HG02571 (cell line): ENCODE measurements around the gene C11orf42.
A peak's percentile ranks its signal among the peaks of the same experiment; 100 is the strongest.
"Not testable (repeated sequence)": the region's sequence is repeated elsewhere in the genome, so short reads cannot be mapped to it uniquely, and the experiment has no call there.

Source experiments
- ATAC-seq: cut with Tn5 transposase; IDR thresholded peaks from one replicate; pipeline ENCODE4 v1.9.1; 2021; ENCODE audit warnings: mild to moderate bottlenecking, moderate library complexity; ENCODE audit not compliant: unreplicated experiment

Gene C11orf42

GRCh38 chr11:6219359-6219758 lies 14.0 kb downstream of the C11orf42 start:
- ATAC-seq = no peak

DNA sequence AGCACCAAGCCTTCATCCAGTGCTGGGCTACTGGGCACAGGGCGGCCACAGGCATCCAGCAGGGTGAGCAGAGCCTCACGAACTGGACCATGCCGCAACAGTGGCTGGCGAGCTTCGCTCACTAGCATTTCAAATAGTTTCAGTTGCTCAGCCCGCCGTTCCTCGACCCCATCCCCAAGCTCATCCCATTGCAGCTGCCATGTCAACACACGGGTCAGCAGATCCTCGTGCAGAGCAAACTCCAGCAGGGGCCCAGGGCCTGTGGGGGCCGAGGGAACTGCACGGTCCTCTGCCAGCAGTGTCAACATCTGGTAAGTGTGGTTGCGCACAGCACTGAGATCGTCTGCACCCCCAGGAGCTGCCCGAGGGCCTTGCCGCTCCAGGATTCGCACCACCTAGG lies 18.5 kb downstream of the C11orf42 start:
- no peak for ATAC-seq

DNA sequence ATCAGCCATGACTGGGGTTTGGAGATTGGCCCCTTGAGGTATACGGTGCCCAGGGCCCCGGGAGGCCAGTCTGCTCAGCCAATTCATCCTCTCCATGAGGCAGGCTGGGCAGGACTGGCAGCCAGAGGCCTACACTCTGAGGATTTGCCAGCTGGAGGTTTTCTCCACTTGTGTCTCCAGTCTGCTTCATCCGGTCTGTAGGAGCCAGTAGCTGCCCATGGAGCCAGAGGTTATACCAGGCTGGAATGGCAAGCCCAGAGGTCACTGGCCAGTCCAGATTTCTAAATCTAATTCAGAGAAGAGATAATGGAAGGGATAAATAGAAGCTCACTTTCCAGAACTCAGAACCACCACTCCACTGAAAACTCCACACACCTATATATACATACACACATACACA lies 19.1 kb downstream of the C11orf42 start:
- no peak for ATAC-seq

DNA sequence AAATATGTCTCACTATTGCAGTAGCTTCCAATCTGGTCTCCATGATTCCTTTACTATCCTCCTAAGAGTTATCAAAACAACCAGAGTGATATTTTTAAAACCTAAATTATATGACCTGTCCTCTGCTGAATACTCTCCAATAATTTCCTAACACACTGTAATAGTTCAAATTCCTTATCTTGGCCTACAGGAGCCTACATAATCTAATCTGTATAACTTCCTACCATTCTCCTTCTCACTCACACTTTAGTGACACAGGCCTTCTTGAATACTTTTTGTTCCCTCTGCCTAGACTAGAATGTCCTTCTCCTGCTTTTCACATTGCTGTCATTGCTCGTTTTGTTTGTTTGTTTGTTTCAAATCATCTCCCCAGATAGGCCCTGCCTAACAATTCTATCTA lies 19.7 kb downstream of the C11orf42 start:
- no peak for ATAC-seq

DNA sequence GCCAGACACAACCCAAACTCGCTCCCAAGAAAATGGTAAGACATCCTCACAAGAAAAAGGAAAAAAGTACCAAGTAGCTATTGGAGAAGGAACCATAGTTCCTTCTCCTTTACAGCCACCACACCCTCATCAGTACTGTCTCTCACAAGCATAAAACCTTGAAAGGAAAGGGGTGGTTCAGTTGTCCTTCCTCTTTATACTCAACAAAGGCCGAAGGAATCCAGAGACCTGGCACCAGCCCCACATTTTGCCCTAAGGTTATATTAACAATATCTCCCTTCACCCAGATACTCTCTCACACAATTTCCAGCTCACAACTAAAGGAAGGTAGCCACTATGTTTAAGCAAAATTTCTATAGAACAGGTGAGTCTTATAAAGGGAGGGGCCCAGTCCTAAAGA lies 20.5 kb downstream of the C11orf42 start:
- no peak for ATAC-seq

GRCh38 chr11:6228520-6228919 lies 23.2 kb downstream of the C11orf42 start:
- no peak for ATAC-seq

- no peak for ATAC-seq
Measured at GRCh38 chr11:6229911-6230310, 24.6 kb downstream of the C11orf42 start.

- ATAC-seq = no peak
Measured at GRCh38 chr11:6232899-6233298, 27.5 kb downstream of the C11orf42 start.

- ATAC-seq = peak; percentile 0
Measured at GRCh38 chr11:6233984-6234386, 28.6 kb downstream of the C11orf42 start.

- peak; percentile 94 for ATAC-seq
Measured at GRCh38 chr11:6234387-6235107, 29.2 kb downstream of the C11orf42 start, which contains the start of gene FHIP1B. TSS of gene FHIP1B (minus strand) at chr11:6234636. CDS start at chr11:6224516, 10,120 bp downstream.

- no peak for ATAC-seq
Measured at GRCh38 chr11:6237266-6237665, 31.9 kb downstream of the C11orf42 start.

DNA sequence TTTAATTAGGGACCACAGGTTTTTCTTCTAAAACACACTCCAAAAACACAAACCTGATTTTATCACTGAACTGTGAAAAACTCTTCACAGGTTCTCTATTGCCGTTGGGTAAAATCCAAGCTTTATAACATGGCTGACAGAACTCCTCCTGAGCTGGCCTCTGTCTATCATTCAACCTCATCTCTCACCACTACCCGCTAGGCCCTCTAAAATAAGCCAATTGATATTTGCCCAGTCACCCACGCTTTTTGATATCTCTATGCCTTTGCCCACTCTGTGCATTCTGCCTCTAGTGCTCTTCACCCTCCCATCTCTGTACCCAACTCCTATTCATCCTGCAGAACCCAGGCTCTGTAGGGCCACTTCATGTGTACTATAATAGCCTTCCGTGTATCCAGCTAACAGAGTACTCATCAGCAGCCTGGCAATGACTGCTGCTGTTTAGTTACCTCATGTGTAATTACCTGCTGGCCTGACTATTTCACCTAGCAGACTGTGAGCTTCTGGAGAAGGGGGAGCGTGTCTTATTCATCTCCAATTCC lies 32.5 kb downstream of the C11orf42 start:
- no peak for ATAC-seq

DNA sequence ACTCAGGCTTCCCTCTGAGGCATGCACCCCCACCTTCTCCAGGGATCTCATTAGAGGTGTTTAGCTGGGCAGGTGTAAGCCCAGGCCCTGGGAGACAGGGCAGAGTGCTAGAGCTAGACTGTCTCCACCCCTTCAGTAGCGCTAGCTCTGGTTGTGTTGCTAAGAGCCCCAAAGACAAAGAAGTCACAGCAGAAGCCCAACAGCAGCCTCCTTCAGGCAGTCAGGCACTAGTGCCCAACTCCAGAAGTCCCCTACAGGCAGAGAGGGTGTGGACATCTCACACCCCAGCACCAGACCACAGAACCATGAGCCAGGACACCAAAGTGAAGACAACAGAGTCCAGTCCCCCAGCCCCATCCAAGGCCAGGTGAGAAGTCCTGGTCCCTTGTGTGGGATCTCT lies 33.5 kb downstream of the C11orf42 start, which contains the start of gene CNGA4:
Gene CNGA4, plus strand, starts transcription at position 188 of the 400 bp plus-strand sequence. Its CDS starts 118 bp downstream, at position 306.
- ATAC-seq = no peak

DNA sequence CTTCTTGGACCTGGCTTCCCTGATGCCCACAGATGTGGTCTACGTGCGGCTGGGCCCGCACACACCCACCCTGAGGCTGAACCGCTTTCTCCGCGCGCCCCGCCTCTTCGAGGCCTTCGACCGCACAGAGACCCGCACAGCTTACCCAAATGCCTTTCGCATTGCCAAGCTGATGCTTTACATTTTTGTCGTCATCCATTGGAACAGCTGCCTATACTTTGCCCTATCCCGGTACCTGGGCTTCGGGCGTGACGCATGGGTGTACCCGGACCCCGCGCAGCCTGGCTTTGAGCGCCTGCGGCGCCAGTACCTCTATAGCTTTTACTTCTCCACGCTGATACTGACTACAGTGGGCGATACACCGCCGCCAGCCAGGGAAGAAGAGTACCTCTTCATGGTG lies 34.8 kb downstream of the C11orf42 start:
- no peak for ATAC-seq

DNA sequence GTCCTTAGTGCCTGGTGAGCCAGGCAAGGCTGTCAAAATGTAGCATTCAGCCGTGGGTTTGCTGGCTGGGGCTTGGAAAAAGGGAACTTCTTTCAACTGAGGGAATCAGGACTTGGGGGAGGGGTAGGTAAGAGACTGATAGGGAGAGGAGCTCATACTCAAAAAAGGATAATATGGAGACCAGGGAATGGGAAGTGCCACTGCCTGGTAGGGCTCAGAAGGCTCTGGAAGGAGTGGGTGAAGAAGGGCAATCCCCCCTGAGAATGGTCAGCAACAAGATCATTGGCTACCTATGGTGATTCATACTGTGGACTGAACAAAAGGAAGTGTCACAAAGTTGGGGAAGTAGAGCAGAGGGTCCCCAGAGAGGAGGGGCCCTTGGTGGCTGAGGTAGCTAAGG lies 35.4 kb downstream of the C11orf42 start:
- ATAC-seq = no peak

DNA sequence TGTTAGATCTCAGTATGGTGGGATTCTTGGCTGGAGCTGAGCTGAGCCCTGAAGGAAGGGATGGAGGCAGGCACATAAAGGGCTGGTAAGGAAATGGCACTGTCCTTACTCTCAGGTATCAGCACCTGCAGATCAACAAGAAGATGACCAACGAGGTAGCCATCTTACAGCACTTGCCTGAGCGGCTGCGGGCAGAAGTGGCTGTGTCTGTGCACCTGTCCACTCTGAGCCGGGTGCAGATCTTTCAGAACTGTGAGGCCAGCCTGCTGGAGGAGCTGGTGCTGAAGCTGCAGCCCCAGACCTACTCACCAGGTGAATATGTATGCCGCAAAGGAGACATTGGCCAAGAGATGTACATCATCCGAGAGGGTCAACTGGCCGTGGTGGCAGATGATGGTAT lies 36.0 kb downstream of the C11orf42 start:
- no peak for ATAC-seq

DNA sequence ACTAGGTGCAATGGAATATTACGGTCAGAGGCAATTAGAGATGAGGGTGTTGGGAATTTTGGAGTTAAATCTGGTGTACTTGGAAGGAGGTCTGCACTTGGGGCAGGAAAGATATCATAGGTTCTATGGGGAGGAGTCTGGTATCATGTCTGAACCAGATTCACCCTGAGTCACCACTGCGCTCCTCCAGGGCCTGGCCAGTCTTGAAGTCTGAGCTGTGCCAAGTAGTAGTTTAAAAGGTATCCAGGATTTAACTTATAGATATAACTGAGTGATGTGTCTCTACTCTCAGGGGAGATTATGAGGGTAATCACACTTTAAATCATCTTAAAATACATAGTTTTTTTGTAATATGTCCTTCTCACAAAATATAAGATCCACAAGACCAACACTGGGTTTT lies 40.2 kb downstream of the C11orf42 start:
- ATAC-seq = no peak

- no peak for ATAC-seq
Measured at GRCh38 chr11:6248248-6248647, 42.9 kb downstream of the C11orf42 start.

DNA sequence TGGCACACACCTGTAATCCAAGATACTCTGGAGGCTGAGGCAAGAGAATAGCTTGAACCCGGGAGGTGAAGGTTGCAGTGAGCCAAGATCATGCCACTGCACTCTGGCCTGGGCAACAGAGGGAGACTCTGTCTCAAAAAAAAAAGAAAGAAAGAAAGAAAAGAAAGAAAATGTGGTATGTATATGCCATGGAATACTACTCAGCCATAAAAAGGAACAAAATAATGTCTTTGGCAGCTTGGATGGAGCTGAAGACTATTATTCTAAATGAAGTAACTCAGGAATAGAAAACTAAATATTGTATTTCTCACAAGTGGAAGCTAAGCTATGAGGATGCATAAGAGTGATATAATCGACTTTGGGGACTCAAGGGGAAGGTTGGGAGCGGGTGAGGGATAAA lies 43.5 kb downstream of the C11orf42 start:
- ATAC-seq = not testable (repeated sequence)

DNA sequence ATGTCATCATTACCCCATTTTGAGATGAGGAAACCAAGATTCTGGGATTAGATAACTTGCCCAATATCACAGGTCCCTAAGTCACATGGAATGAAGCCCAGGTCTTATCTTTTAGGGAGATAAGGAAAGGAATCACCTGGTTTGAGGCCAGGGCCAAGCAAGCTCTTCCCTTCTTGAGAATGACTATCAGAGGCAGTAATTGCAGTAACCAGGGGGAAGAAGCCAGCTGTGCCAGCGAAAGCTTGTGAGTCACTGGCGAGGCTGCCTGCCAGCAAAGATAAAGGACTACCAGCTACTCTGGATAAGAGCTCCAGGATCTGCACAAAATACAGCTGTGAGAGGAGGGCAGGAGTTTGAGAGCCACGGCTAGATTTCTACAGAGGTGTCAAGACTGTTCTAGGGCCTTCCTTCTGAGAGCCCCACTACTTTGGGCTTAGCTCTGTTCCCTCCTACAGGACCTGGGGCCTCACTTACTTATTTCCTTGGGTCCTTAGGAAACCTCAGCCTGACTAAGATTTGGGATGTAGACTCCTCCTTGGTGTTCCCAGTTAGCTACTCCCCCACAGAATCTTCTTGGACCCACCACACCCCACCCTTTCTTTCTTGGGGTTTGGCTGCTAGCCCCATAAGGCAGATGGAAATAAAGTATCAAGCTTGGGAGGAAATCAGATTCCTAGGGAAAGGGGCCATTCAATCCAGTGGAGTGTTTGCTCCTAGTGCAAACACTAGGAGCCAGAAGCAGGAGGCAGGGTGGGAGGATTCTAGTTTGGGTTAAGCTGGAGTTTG lies 44.6 kb downstream of the C11orf42 start:
- ATAC-seq = no peak

DNA sequence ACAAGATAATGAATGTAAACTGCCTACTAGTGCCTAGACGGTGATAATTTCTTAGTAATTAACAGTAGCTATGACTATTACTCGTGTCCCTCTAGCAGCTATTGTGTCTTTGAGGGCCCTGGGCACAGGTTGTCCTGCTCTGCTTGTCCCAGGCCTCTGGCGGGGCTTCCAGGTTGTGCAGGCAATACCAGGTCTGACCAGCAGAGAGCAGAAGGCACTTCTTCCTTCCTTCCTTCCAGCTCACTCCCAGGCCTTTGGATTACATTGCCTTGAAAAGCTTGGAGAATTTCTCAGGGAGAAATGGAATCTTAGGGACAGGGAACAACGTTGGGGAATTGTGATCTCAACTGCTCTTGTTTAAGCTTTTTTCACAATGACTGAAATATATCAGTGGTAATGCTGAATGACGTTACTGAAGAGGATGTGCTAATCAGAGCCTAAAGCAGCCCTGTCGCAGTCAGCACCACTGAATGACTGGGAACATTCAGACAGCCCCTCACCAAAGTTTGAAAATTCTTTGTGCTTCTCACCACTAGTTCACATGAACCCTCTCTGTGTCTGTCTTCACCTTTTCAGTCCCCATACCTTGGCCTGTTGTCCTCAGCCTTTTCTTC lies 45.9 kb downstream of the C11orf42 start:
- no peak for ATAC-seq
